ENCODE measurements around the gene ZNF236.

DNA sequence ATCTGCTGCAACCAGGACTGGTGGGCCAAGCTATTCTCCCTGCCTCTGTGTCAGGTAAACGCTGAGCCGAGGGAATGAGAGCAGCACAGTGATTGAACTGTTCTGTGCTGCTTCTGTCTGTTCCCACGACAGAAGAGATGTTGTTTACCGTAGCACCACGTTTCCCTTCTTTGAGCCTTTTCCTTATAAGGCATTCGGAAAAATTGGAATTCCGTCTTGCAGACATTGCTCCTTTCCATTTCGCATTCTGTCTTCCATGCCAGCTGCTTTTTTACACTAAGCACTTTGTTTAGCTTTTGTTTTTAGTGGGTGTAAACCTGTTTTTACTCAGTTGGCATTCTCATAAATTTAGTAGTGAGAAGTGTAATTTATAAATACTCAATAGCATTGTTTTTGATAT, 103.1 kb downstream of the ZNF236 start:
- TF ChIP-seq, protein P1, sequence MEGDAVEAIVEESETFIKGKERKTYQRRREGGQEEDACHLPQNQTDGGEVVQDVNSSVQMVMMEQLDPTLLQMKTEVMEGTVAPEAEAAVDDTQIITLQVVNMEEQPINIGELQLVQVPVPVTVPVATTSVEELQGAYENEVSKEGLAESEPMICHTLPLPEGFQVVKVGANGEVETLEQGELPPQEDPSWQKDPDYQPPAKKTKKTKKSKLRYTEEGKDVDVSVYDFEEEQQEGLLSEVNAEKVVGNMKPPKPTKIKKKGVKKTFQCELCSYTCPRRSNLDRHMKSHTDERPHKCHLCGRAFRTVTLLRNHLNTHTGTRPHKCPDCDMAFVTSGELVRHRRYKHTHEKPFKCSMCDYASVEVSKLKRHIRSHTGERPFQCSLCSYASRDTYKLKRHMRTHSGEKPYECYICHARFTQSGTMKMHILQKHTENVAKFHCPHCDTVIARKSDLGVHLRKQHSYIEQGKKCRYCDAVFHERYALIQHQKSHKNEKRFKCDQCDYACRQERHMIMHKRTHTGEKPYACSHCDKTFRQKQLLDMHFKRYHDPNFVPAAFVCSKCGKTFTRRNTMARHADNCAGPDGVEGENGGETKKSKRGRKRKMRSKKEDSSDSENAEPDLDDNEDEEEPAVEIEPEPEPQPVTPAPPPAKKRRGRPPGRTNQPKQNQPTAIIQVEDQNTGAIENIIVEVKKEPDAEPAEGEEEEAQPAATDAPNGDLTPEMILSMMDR (conservative IDR thresholded peaks at IDR 0.05; ENCODE audit: low read depth, low read length), result no peak
- no peak for TF ChIP-seq EZH2 (IDR thresholded peaks at IDR 0.05; ENCODE audit: borderline replicate concordance, low read depth, low read length, poor library complexity, severe bottlenecking)

All from A673 (cell line).